K562 (cell line): ENCODE measurements around the gene EMD. TPM values are rescaled to one million over a fixed set of nuclear protein-coding genes. Genes with fewer than 3 reads are reported as not detected.

Experiments
- CREB1 ChIP-seq, 2 experiments: sonication (generic) in 1 of 2; formaldehyde crosslinking in 1 of 2; IDR thresholded peaks; 2 replicates each; pipeline versions ENCODE4 v1.6.1 to v1.8.0; 2012 to 2022; ENCODE audit warnings: inconsistent platforms in 1 of 2, mild to moderate bottlenecking in 1 of 2, missing genetic modification reagents in 1 of 2, moderate library complexity in 1 of 2
- CREB5 ChIP-seq: fragments of 250-450 bp; sonication (Bioruptor Pico); IDR thresholded peaks from 2 replicates; pipeline ENCODE4 v1.5.0; 2020; ENCODE audit warnings: mild to moderate bottlenecking
- ESRRA ChIP-seq: fragments of 450-650 bp; IDR thresholded peaks from 2 replicates; pipeline ENCODE4 v1.6.1; 2014; ENCODE audit warnings: low read depth, mild to moderate bottlenecking, moderate library complexity, borderline replicate concordance
- ETV5 ChIP-seq: sonication (generic); formaldehyde crosslinking; IDR thresholded peaks from 2 replicates; pipeline ENCODE4 v1.4.0; 2020; ENCODE audit warnings: low read depth, mild to moderate bottlenecking, missing genetic modification reagents
- FOXO4 ChIP-seq: fragments of 450-650 bp; formaldehyde crosslinking; IDR thresholded peaks from 2 replicates; pipeline ENCODE4 v1.4.0; 2020; ENCODE audit warnings: mild to moderate bottlenecking, moderate library complexity
- GTF2A2 ChIP-seq: IDR thresholded peaks from 2 replicates; pipeline ENCODE4 v1.6.1; 2016; ENCODE audit warnings: mild to moderate bottlenecking, missing genetic modification characterization, missing compliant biosample characterization
- MAFK ChIP-seq: IDR thresholded peaks from 2 replicates; pipeline ENCODE4 v1.6.1; 2011; ENCODE audit warnings: low read length, improper control_type of control experiment
- NFE2 ChIP-seq: IDR thresholded peaks from 2 replicates; pipeline ENCODE4 v1.6.1; 2014; ENCODE audit warnings: antibody characterized with exemption, low read depth
- PPARD ChIP-seq: fragments of 250-450 bp; sonication (Bioruptor Pico); IDR thresholded peaks from 2 replicates; pipeline ENCODE4 v1.8.0; 2022; ENCODE audit warnings: inconsistent platforms, mild to moderate bottlenecking, moderate library complexity
- REST ChIP-seq, 2 experiments: fragments of 450-650 bp; formaldehyde crosslinking in 1 of 2; IDR thresholded peaks; 2 replicates each; pipeline versions ENCODE4 v1.4.0 to v1.6.1; 2014 to 2020; ENCODE audit warnings: mild to moderate bottlenecking in 2 of 2, borderline replicate concordance in 1 of 2, low read depth in 1 of 2
- ZNF184 ChIP-seq: sonication (generic); formaldehyde crosslinking; IDR thresholded peaks from 2 replicates; pipeline ENCODE4 v1.5.0; 2020; ENCODE audit warnings: missing genetic modification reagents
- ZNF263 ChIP-seq: sonication (generic); formaldehyde crosslinking; IDR thresholded peaks from 2 replicates; pipeline ENCODE4 v1.8.0; 2022; ENCODE audit warnings: mild to moderate bottlenecking, missing genetic modification reagents, borderline replicate concordance
- ZNF507 ChIP-seq: conservative IDR thresholded peaks from 2 replicates; pipeline ENCODE4 v1.6.1; 2017; ENCODE audit warnings: missing genetic modification characterization, missing compliant biosample characterization
- ZNF561 ChIP-seq: fragments of 450-650 bp; formaldehyde crosslinking; conservative IDR thresholded peaks from 2 replicates; pipeline ENCODE4 v1.4.0; 2020; ENCODE audit warnings: mild to moderate bottlenecking, moderate library complexity
- ZNF584 ChIP-seq: fragments of 200-800 bp; sonication (Bioruptor generic); IDR thresholded peaks from 2 replicates; pipeline ENCODE4 v1.6.1; 2016; ENCODE audit warnings: low read depth, mild to moderate bottlenecking, missing genetic modification characterization, missing compliant biosample characterization
- ZNF778 ChIP-seq: fragments of 450-650 bp; formaldehyde crosslinking; IDR thresholded peaks from 2 replicates; pipeline ENCODE4 v1.4.0; 2020; ENCODE audit warnings: mild to moderate bottlenecking, moderate library complexity
- polyA plus RNA-seq, 8 experiments: library from polyadenylated mRNA; depleted of rRNA in 4 of 8; stranded (reverse) in 5 of 8; unstranded in 3 of 8; fragments of >200 nt; fragmentation: Nextera tagmentation in 2 of 8; fragmentation: Illumina TruSeq in 1 of 8; extraction: Ambion mirVana in 2 of 8; extraction: Trizol in 1 of 8; gene quantifications; 2 replicates each; pipeline versions ENCODE4 v1.2.1 to v1.2.3, GENCODE V29; 2011 to 2014; ENCODE audit warnings: inconsistent platforms in 1 of 8, missing spikeins in 1 of 8
- total RNA-seq, 7 experiments: library from RNA; depleted of rRNA in 6 of 7; stranded (reverse); fragments of >200 nt in 6 of 7; fragmentation: Illumina TruSeq in 2 of 7; extraction: Trizol in 2 of 7; gene quantifications; 2 replicates each; pipeline versions ENCODE4 v1.2.1 to v1.2.3, GENCODE V29; 2011 to 2021; ENCODE audit warnings: low replicate concordance in 1 of 7

EMD gene
- total and polyA plus RNA-seq, 9 of the 15 experiments (the other 6 are each of a cell fraction or from before 2014, with no cell fraction given) = 2.3 to 206 (median 61.9) TPM

- no peak for TF ChIP-seq ZNF584 (CRISPR knock-in tag)
- no peak for TF ChIP-seq FOXO4 (CRISPR knock-in tag)
- 0 out of 2 replicates have a peak, but pooled peaks have one; percentile 56 for TF ChIP-seq ZNF263
- no peak for TF ChIP-seq ZNF778 (CRISPR knock-in tag)
- TF ChIP-seq CREB1 (IDR thresholded peaks at IDR 0.05) = peak; percentile 93
- TF ChIP-seq CREB1 (CRISPR knock-in tag; IDR thresholded peaks at IDR 0.05) = peak; percentile 94
- TF ChIP-seq ESRRA = peak; percentile 19; the same call in 1 of the 2 replicates
- no peak for TF ChIP-seq REST (IDR thresholded peaks at IDR 0.05; ENCODE audit: borderline replicate concordance)
- TF ChIP-seq REST (CRISPR knock-in tag; IDR thresholded peaks at IDR 0.05; ENCODE audit: low read depth) = 0 out of 2 replicates have a peak, but pooled peaks have one; percentile 3
- no peak for TF ChIP-seq CREB5
- no peak for TF ChIP-seq PPARD (CRISPR knock-in tag)
- peak; percentile 22; the same call in 1 of the 2 replicates for TF ChIP-seq NFE2
- no peak for TF ChIP-seq ZNF184 (CRISPR knock-in tag)
- TF ChIP-seq GTF2A2 = peak; percentile 97
- peak; percentile 94 for TF ChIP-seq ETV5 (CRISPR knock-in tag)
- TF ChIP-seq ZNF507 (tag) = no peak
- TF ChIP-seq ZNF561 (CRISPR knock-in tag) = no peak
- no peak for TF ChIP-seq MAFK
Measured at GRCh38 chrX:154397888-154398667, 19.0 kb downstream of the EMD start, which contains the start of gene RPL10 (continued).
